ENCODE measurements around the gene MBD5. TPM values are rescaled to one million over a fixed set of nuclear protein-coding genes. Genes with fewer than 3 reads are reported as not detected.

The MBD5 gene
- total and polyA plus RNA-seq, 4 donors: 5.7 to 140 (median 21.2) TPM

GRCh38 chr2:148048475-148049221 is 27.8 kb downstream of the MBD5 start:
- no peak overlapping the region for H3K9ac ChIP-seq (ENCODE audit: insufficient read depth in 1 of 2, low read length in 2 of 2)
- peaks cover 0 to 3% (median 0%) of the 10 kb centered on the region in 4 donors for H3K9me3 ChIP-seq (ENCODE audit: control insufficient read depth in 4 of 4, insufficient read depth in 3 of 4, low read length in 3 of 4)
- no peak for TF ChIP-seq CTCF (IDR thresholded peaks at IDR 0.05; ENCODE audit: control extremely low read depth, extremely low read depth)
- ATAC-seq (ENCODE audit: insufficient read depth, low FRiP score) (no peak), DNase-seq (no peak)
- WGBS, 2 donors: 90 to 95% methylated on average over 1 of the region's 1 CpG
- no peak overlapping the region for H3K4me3 ChIP-seq
- H3K27me3 ChIP-seq (ENCODE audit: control insufficient read depth in 3 of 3, insufficient read depth in 3 of 3, low read length in 2 of 3): no peaks in the 10 kb centered on the region
- H3K36me3 ChIP-seq (ENCODE audit: control insufficient read depth in 4 of 4, insufficient read depth in 4 of 4, low read length in 4 of 4): peaks cover 0 to 2% (median 0%) of the 10 kb centered on the region in 4 donors
- no peak overlapping the region for H3K27ac ChIP-seq (ENCODE audit: low read depth in 1 of 2, low read length in 1 of 2)
- no peaks in the 10 kb centered on the region for H3K4me1 ChIP-seq (ENCODE audit: control insufficient read depth in 5 of 5, insufficient read depth in 5 of 5, low read length in 5 of 5)

- no peaks in the 10 kb centered on the region for H3K4me1 ChIP-seq (ENCODE audit: control insufficient read depth in 5 of 5, insufficient read depth in 5 of 5, low read length in 5 of 5)
- TF ChIP-seq CTCF (IDR thresholded peaks at IDR 0.05; ENCODE audit: control extremely low read depth, extremely low read depth): no peak
Measured at GRCh38 chr2:148049284-148049683, 28.4 kb downstream of the MBD5 start.

GRCh38 chr2:148052687-148053086 is 31.8 kb downstream of the MBD5 start:
- ATAC-seq (ENCODE audit: insufficient read depth, low FRiP score) (no peak), DNase-seq (no peak)
- peaks cover 0 to 4% (median under 1%) of the 10 kb centered on the region in 4 donors for H3K36me3 ChIP-seq (ENCODE audit: control insufficient read depth in 4 of 4, insufficient read depth in 4 of 4, low read length in 4 of 4)
- H3K9me3 ChIP-seq (ENCODE audit: control insufficient read depth in 4 of 4, insufficient read depth in 3 of 4, low read length in 3 of 4): peaks cover 0 to 3% (median 0%) of the 10 kb centered on the region in 4 donors
- WGBS, 2 donors: 96 to 97% methylated on average over 3 of the region's 3 CpGs
- no peak overlapping the region for H3K27ac ChIP-seq (ENCODE audit: low read depth in 1 of 2, low read length in 1 of 2)
- TF ChIP-seq CTCF (IDR thresholded peaks at IDR 0.05; ENCODE audit: control extremely low read depth, extremely low read depth): no peak
- H3K27me3 ChIP-seq (ENCODE audit: control insufficient read depth in 3 of 3, insufficient read depth in 3 of 3, low read length in 2 of 3): no peaks in the 10 kb centered on the region
- H3K9ac ChIP-seq (ENCODE audit: insufficient read depth in 1 of 2, low read length in 2 of 2): no peak overlapping the region
- peaks cover 0 to 3% (median 0%) of the 10 kb centered on the region in 5 donors for H3K4me1 ChIP-seq (ENCODE audit: control insufficient read depth in 5 of 5, insufficient read depth in 5 of 5, low read length in 5 of 5)
- no peak overlapping the region for H3K4me3 ChIP-seq

More at GRCh38 chr2:148049284-148049683, 28.4 kb downstream of the MBD5 start:
- H3K9me3 ChIP-seq (ENCODE audit: control insufficient read depth in 4 of 4, insufficient read depth in 3 of 4, low read length in 3 of 4): peaks cover 0 to 3% (median 0%) of the 10 kb centered on the region in 4 donors
- no peak for ATAC-seq (ENCODE audit: insufficient read depth, low FRiP score)
- H3K4me3 ChIP-seq: no peak overlapping the region
- H3K27ac ChIP-seq (ENCODE audit: low read depth in 1 of 2, low read length in 1 of 2): no peak overlapping the region
- no peak overlapping the region for H3K9ac ChIP-seq (ENCODE audit: insufficient read depth in 1 of 2, low read length in 2 of 2)
- H3K27me3 ChIP-seq (ENCODE audit: control insufficient read depth in 3 of 3, insufficient read depth in 3 of 3, low read length in 2 of 3): no peaks in the 10 kb centered on the region
- DNase-seq: no peak
- H3K36me3 ChIP-seq (ENCODE audit: control insufficient read depth in 4 of 4, insufficient read depth in 4 of 4, low read length in 4 of 4): peaks cover 0 to 4% (median under 1%) of the 10 kb centered on the region in 4 donors
